ENCODE data around the gene GALNT6. TPM values are rescaled to one million over a fixed set of nuclear protein-coding genes. Genes with fewer than 3 reads are reported as not detected.

Gene GALNT6
- total RNA-seq, 1 experiment from 2014 or later, result 6.5 TPM

- ATAC-seq (no peak), DNase-seq (ENCODE audit: low read depth, low spot score) (no peak)
- Histone ChIP-seq H3K9me3 (ENCODE audit: control insufficient read depth, insufficient read depth, low read depth, low read length) (no peaks in the 10 kb centered on the region), H3K4me1 (ENCODE audit: control insufficient read depth, insufficient read depth, low read length) (no peaks in the 10 kb centered on the region), H3K27ac (ENCODE audit: low read length) (no peak overlapping the region), H3K4me3 (ENCODE audit: low read depth in 2 of 2, low read length in 2 of 2) (no peak overlapping the region), H3K36me3 (ENCODE audit: control insufficient read depth, insufficient read depth, low read length) (no peaks in the 10 kb centered on the region), H3K27me3 (ENCODE audit: control insufficient read depth, insufficient read depth, low read length) (no peaks in the 10 kb centered on the region)
- intact Hi-C loops (cut with micrococcal nuclease; ENCODE audit: unreplicated experiment), result no loop called here
- no TSS peak for BruUV-seq (replicated peaks)
- POLR2A ChIA-PET, result interaction anchor here (0.6 kb wide), 1 partner anchor 38 kb away, joined by 5 read pairs; no protein-coding TSS in a partner anchor
- in situ Hi-C loops (cut with HindIII; ENCODE audit: low pct_unique_long_range_greater_than_20kb, low sequenced_read_pairs), result no loop called here
- TF ChIP-seq POLR2AphosphoS5 (IDR thresholded peaks at IDR 0.05; ENCODE audit: low read depth, low read length) (no peak), TCF7L2 (IDR thresholded peaks at IDR 0.05; ENCODE audit: low read depth, low read length) (no peak), CTCF (IDR thresholded peaks at IDR 0.05) (no peak), REST (IDR thresholded peaks at IDR 0.05; ENCODE audit: insufficient read depth in 1 of 2, low read depth in 2 of 2, low read length in 1 of 2) (no peak), SIN3A (IDR thresholded peaks at IDR 0.05; ENCODE audit: borderline replicate concordance, insufficient read depth, low read depth, low read length) (no peak)
- CTCF ChIA-PET, result interaction anchor here (0.6 kb wide), 1 partner anchor 148 kb away, joined by 3 read pairs; no protein-coding TSS in a partner anchor
Observed at GRCh38 chr12:51378749-51379148, 12.5 kb downstream of the GALNT6 start.

- ChIA-PET CTCF (no interaction called here), POLR2A (interaction anchor here (0.6 kb wide), 1 partner anchor 37 kb away, joined by 15 read pairs; no protein-coding TSS in a partner anchor)
- no peak for DNase-seq (ENCODE audit: low read depth, low spot score)
- H3K27me3 ChIP-seq (ENCODE audit: control insufficient read depth, insufficient read depth, low read length), result no peaks in the 10 kb centered on the region
- no peaks in the 10 kb centered on the region; the same call in 1 of the 2 replicates for H3K4me1 ChIP-seq (ENCODE audit: control insufficient read depth, insufficient read depth, low read length)
- no peak for ATAC-seq
- no peak for TF ChIP-seq REST (IDR thresholded peaks at IDR 0.05; ENCODE audit: insufficient read depth in 1 of 2, low read depth in 2 of 2, low read length in 1 of 2)
- TF ChIP-seq CTCF (IDR thresholded peaks at IDR 0.05), result no peak; the same call in 1 of the 2 replicates
- TF ChIP-seq SIN3A (IDR thresholded peaks at IDR 0.05; ENCODE audit: borderline replicate concordance, insufficient read depth, low read depth, low read length), result no peak
- TF ChIP-seq POLR2AphosphoS5 (IDR thresholded peaks at IDR 0.05; ENCODE audit: low read depth, low read length), result no peak
- no peak for TF ChIP-seq TCF7L2 (IDR thresholded peaks at IDR 0.05; ENCODE audit: low read depth, low read length)
- BruUV-seq (replicated peaks), result no TSS peak
- H3K9me3 ChIP-seq (ENCODE audit: control insufficient read depth, insufficient read depth, low read depth, low read length), result no peaks in the 10 kb centered on the region
- H3K4me3 ChIP-seq (ENCODE audit: low read depth in 2 of 2, low read length in 2 of 2), result no peak overlapping the region
- intact Hi-C loops (cut with micrococcal nuclease; ENCODE audit: unreplicated experiment) (no loop called here), in situ Hi-C loops (cut with HindIII; ENCODE audit: low pct_unique_long_range_greater_than_20kb, low sequenced_read_pairs) (no loop called here)
- no peak overlapping the region for H3K27ac ChIP-seq (ENCODE audit: low read length)
- H3K36me3 ChIP-seq (ENCODE audit: control insufficient read depth, insufficient read depth, low read length), result no peaks in the 10 kb centered on the region
Observed at GRCh38 chr12:51377099-51377984, 13.9 kb downstream of the GALNT6 start.

Data from Panc1 (cell line).